Prostate gland (tissue), 2 donors: ENCODE measurements around the gene TTC29.

Experiments
- CTCF ChIP-seq, 4 experiments: fragments of 200-600 bp in 2 of 4; fragments of 450-650 bp in 2 of 4; sonication (generic) in 2 of 4; IDR thresholded peaks; 1 replicate in 3 of 4; 2 replicates in 1 of 4; pipeline ENCODE4 v1.5.1; 2016 to 2019; ENCODE audit warnings: antibody characterized with exemption in 4 of 4, mild to moderate bottlenecking in 2 of 4, moderate library complexity in 2 of 4
- POLR2A ChIP-seq: fragments of 450-650 bp; IDR thresholded peaks from one replicate; pipeline ENCODE4 v1.6.1; 2016; ENCODE audit warnings: antibody characterized with exemption, mild to moderate bottlenecking

DNA sequence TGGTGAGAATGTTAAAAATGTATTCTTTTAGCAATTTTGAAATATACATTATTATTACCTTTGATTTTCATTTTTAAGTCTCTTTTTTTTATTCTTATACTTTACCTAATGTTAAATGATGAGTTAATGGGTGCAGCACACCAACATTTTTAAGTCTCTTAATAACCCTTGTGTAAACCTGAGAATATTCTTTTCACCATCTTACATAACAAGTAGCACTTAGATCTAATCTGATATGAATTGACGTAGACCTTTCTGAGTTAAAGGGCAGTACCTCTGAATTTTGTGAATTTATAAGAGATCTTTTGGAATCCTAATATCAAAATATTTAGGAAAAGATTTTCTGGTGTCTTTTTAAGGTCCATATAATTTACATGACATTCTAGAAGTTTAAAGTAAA, 110.6 kb downstream of the TTC29 start:
- TF ChIP-seq CTCF (IDR thresholded peaks at IDR 0.05), result no peak
- TF ChIP-seq POLR2A, result no peak
